Breast epithelium (tissue), 4 donors: ENCODE data around the gene SLC15A1. TPM values are rescaled to one million over a fixed set of nuclear protein-coding genes. Genes with fewer than 3 reads are reported as not detected.

Source experiments
- DNase-seq, 2 donors: peaks; one replicate each; pipeline ENCODE4 v3.0.0-alpha.2; 2019; ENCODE audit warnings: low spot score in 2 of 2
- H3K27ac ChIP-seq, 2 donors: fragments of 200-600 bp; sonication (generic) in 1 of 2; one replicate each; pipeline ENCODE4 v1.5.1; 2016 to 2019; ENCODE audit warnings: mild to moderate bottlenecking in 1 of 2
- H3K27me3 ChIP-seq, 2 donors: fragments of 200-600 bp; sonication (generic) in 1 of 2; one replicate each; pipeline versions ENCODE4 v1.5.1 to v1.6.0; 2017 to 2019; ENCODE audit warnings: control low read depth in 1 of 2, mild to moderate bottlenecking in 1 of 2
- H3K36me3 ChIP-seq: fragments of 200-600 bp; one replicate; pipeline ENCODE4 v1.5.1; 2019
- H3K4me1 ChIP-seq, 2 donors: fragments of 200-600 bp; sonication (generic); one replicate each; pipeline ENCODE4 v1.5.1; 2016 to 2019; ENCODE audit warnings: control low read depth in 1 of 2
- H3K4me3 ChIP-seq, 3 donors: fragments of 200-600 bp; sonication (generic); 1 replicate in 2 of 3; 2 replicates in 1 of 3; pipeline ENCODE4 v1.5.1; 2016 to 2019; ENCODE audit warnings: mild to moderate bottlenecking in 3 of 3, moderate library complexity in 2 of 3
- H3K9me3 ChIP-seq, 2 donors: fragments of 200-600 bp; sonication (generic) in 1 of 2; one replicate each; pipeline ENCODE4 v1.5.1; 2016 to 2019; ENCODE audit warnings: control low read depth in 1 of 2
- POLR2A ChIP-seq: fragments of 450-650 bp; IDR thresholded peaks from one replicate; pipeline ENCODE4 v1.6.1; 2016; ENCODE audit warnings: antibody characterized with exemption, mild to moderate bottlenecking, moderate library complexity
- POLR2AphosphoS5 ChIP-seq, 3 donors: sonication (generic); formaldehyde crosslinking; IDR thresholded peaks; one replicate each; pipeline ENCODE4 v1.6.1; 2017; ENCODE audit warnings: antibody characterized with exemption in 3 of 3
- intact Hi-C: fragments of 100-400 bp; cut with DNase I; formaldehyde crosslinking; loops from one replicate; pipeline ENCODE4 v1.15.1; 2023; ENCODE audit warnings: low total_unique reads
- total RNA-seq, 3 donors: library from RNA; depleted of rRNA; stranded (reverse); fragments of >200 nt; gene quantifications; one replicate each; pipeline ENCODE4 v1.1.0, GENCODE V29; 2016
- TF ChIP-seq, protein P1 (sequence below), 3 donors: fragments of 450-650 bp; IDR thresholded peaks; one replicate each; pipeline ENCODE4 v1.5.1; 2016 to 2017; ENCODE audit warnings: antibody characterized with exemption in 3 of 3, mild to moderate bottlenecking in 3 of 3, moderate library complexity in 3 of 3

The SLC15A1 gene
- total RNA-seq, 3 donors from 2014 or later = 1.3 TPM; not detected in 2

DNA sequence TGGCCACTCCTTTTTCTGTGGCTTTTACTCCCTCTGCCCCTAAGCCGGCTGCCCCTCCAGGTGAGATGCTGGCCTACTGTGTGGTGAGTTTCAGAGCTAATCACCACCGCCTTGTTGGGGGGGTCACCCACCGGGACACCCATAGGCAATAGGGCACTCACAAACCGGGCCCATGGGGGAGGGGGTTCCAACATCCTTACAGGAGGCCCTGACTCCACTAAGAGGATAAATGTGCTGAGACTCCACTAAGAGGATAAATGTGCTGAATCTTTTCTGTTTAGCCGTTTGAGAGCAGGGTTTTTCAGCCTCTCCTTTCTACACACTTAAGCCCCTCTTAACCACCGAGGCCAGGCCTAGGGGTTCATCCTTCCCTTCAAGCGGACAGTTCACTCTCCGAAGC is 73.7 kb downstream of the SLC15A1 start:
- H3K4me3 ChIP-seq = no peak overlapping the region
- H3K27ac ChIP-seq = no peak overlapping the region
- TF ChIP-seq POLR2AphosphoS5 (IDR thresholded peaks at IDR 0.05) = no peak
- TF ChIP-seq POLR2A = no peak
- TF ChIP-seq, protein P1, sequence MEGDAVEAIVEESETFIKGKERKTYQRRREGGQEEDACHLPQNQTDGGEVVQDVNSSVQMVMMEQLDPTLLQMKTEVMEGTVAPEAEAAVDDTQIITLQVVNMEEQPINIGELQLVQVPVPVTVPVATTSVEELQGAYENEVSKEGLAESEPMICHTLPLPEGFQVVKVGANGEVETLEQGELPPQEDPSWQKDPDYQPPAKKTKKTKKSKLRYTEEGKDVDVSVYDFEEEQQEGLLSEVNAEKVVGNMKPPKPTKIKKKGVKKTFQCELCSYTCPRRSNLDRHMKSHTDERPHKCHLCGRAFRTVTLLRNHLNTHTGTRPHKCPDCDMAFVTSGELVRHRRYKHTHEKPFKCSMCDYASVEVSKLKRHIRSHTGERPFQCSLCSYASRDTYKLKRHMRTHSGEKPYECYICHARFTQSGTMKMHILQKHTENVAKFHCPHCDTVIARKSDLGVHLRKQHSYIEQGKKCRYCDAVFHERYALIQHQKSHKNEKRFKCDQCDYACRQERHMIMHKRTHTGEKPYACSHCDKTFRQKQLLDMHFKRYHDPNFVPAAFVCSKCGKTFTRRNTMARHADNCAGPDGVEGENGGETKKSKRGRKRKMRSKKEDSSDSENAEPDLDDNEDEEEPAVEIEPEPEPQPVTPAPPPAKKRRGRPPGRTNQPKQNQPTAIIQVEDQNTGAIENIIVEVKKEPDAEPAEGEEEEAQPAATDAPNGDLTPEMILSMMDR (IDR thresholded peaks at IDR 0.05) = no peak
- no peaks in the 10 kb centered on the region for H3K4me1 ChIP-seq
- H3K36me3 ChIP-seq = no peaks in the 10 kb centered on the region
- no peaks in the 10 kb centered on the region for H3K9me3 ChIP-seq
- no peaks in the 10 kb centered on the region for H3K27me3 ChIP-seq
- intact Hi-C loops = loop anchor here (2.0 kb wide), 1 partner anchor 66 kb away; no protein-coding TSS in a partner anchor
- DNase-seq = no peak

DNA sequence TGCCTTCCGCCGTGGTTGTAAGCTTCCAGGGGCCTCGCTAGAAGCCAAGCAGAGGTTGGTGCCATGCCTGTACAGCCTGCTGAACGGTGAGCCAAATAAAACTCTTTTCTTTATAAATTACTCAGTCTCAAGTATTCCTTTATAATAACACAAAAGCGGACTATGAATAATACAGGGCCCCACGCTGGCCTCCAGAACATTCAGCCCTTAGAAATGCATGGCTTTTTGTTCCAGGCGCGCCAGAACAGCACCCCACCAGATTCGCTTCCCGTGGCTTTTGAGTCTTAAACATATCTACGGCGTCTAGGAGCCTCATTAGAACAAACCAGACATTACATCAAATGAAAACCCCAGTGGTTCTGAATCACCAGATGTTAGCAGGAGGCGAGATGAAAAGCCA is 75.1 kb downstream of the SLC15A1 start:
- Histone ChIP-seq H3K36me3 (no peaks in the 10 kb centered on the region), H3K27ac (no peak overlapping the region), H3K27me3 (no peaks in the 10 kb centered on the region), H3K9me3 (no peaks in the 10 kb centered on the region), H3K4me1 (no peaks in the 10 kb centered on the region), H3K4me3 (no peak overlapping the region)
- TF ChIP-seq POLR2A = no peak
- TF ChIP-seq, protein P1 (IDR thresholded peaks at IDR 0.05) = no peak
- no peak for TF ChIP-seq POLR2AphosphoS5 (IDR thresholded peaks at IDR 0.05)
- DNase-seq = no peak
- intact Hi-C loops = no loop called here

DNA sequence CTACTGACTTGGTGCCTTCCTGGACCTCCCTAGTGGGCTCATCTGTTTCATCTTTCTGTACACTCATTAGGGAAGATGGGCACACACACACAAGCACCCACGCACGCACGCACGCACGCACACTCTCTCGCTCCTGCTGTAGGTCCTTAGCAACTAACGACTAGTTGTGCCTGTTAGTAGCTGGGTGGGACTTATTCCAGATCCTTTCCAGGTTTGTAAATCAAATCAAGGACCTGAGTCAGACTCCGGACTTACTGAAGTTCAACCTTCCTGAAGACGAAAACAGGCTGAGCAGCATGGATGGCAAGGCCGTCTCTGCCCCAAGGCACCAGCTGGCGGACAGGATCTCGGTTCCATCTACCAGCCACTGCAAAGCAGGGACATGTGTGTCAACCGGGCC is 76.2 kb downstream of the SLC15A1 start:
- Histone ChIP-seq H3K36me3 (no peaks in the 10 kb centered on the region), H3K9me3 (no peaks in the 10 kb centered on the region), H3K4me3 (no peak overlapping the region), H3K4me1 (no peaks in the 10 kb centered on the region), H3K27ac (no peak overlapping the region), H3K27me3 (no peaks in the 10 kb centered on the region)
- TF ChIP-seq POLR2A (no peak), POLR2AphosphoS5 (IDR thresholded peaks at IDR 0.05) (no peak)
- TF ChIP-seq, protein P1 (IDR thresholded peaks at IDR 0.05) = no peak
- no peak for DNase-seq
- intact Hi-C loops = no loop called here

DNA sequence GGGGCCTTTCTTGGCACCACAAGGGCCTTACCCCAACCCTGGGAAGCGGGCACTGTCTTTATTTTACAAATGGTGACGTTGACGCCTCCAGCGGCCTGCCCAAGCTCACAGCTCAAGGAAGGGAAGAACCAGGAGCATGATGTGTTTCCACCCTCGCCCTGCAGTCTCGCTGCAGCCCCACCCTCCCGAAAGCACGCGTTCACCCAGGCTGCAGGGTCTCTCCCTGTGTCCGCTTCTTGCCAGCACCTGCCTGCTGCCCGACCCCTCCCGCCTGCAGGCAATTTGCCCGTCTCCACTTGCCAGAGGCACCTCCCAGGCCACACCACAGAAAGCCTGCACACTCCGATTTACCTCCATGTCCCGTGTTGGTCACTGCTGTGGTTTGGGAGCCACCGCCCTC is 76.6 kb downstream of the SLC15A1 start:
- Histone ChIP-seq H3K4me1 (no peaks in the 10 kb centered on the region), H3K9me3 (no peaks in the 10 kb centered on the region), H3K36me3 (no peaks in the 10 kb centered on the region), H3K27ac (no peak overlapping the region), H3K4me3 (no peak overlapping the region), H3K27me3 (no peaks in the 10 kb centered on the region)
- DNase-seq = no peak
- no peak for TF ChIP-seq POLR2AphosphoS5 (IDR thresholded peaks at IDR 0.05)
- no peak for TF ChIP-seq POLR2A
- TF ChIP-seq, protein P1 (IDR thresholded peaks at IDR 0.05) = no peak
- intact Hi-C loops = no loop called here

DNA sequence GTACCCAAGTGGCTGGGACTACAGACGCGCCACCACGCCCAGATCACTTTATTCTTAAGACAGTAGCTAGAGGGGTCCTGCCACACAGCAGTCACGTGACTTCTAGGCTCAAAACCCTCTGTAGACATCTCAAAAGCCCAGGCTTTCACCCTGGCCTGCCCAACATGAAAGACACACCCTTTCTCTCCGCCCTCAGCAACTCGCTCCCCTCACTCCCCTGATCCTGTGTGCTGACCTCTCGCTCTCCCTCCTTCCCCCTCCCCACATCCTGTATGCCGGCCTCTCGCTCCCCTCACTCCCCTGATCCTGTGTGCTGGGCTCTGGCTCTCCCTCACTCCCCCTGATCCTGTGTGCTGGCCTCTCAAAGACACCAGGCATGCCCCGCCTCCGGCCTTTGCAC is 77.4 kb downstream of the SLC15A1 start:
- Histone ChIP-seq H3K36me3 (no peaks in the 10 kb centered on the region), H3K9me3 (no peaks in the 10 kb centered on the region), H3K4me1 (no peaks in the 10 kb centered on the region), H3K27me3 (no peaks in the 10 kb centered on the region), H3K4me3 (no peak overlapping the region), H3K27ac (no peak overlapping the region)
- TF ChIP-seq POLR2AphosphoS5 (IDR thresholded peaks at IDR 0.05) = no peak
- TF ChIP-seq, protein P1 (IDR thresholded peaks at IDR 0.05) = no peak
- no peak for TF ChIP-seq POLR2A
- intact Hi-C loops = no loop called here
- no peak for DNase-seq
